ENCODE measurements around the gene CHKB.

CHKB gene

DNA sequence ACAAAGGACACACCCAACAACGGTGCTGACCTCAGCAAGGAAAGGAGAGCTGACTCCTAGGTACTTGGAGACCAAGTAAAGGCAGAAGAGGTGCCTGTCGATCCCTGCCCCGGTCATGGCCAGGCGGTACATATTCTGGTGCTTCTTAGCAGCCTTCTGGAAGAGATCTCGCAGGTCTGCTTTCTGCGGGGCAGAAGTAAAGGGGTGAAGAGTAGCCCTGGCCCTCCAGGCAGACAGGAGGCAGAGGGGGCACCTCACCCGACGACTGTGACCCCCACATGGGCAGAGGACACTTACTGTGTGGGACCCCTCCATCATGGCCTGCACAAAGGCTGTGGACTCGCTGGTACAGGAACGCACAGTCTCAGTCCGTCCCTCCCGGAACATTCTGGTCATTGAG, 11.8 kb downstream of the CHKB start:
- TF ChIP-seq, protein P1, sequence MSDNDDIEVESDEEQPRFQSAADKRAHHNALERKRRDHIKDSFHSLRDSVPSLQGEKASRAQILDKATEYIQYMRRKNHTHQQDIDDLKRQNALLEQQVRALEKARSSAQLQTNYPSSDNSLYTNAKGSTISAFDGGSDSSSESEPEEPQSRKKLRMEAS (IDR thresholded peaks at IDR 0.05) = no peak
- TF ChIP-seq TCF12 (IDR thresholded peaks at IDR 0.05; ENCODE audit: low read depth) = no peak
- TF ChIP-seq FOXM1 (IDR thresholded peaks at IDR 0.05; ENCODE audit: borderline replicate concordance, low read depth) = no peak
- no peak for TF ChIP-seq EGR1 (IDR thresholded peaks at IDR 0.05)
- TF ChIP-seq, protein P2, sequence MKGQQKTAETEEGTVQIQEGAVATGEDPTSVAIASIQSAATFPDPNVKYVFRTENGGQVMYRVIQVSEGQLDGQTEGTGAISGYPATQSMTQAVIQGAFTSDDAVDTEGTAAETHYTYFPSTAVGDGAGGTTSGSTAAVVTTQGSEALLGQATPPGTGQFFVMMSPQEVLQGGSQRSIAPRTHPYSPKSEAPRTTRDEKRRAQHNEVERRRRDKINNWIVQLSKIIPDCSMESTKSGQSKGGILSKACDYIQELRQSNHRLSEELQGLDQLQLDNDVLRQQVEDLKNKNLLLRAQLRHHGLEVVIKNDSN (IDR thresholded peaks at IDR 0.05) = no peak
- TF ChIP-seq EP300 (IDR thresholded peaks at IDR 0.05; ENCODE audit: borderline replicate concordance) = no peak
- TF ChIP-seq RAD21 (IDR thresholded peaks at IDR 0.05; ENCODE audit: low read depth) = no peak
- no peak for TF ChIP-seq TAF1 (IDR thresholded peaks at IDR 0.05; ENCODE audit: low read depth)
- TF ChIP-seq CEBPB (IDR thresholded peaks at IDR 0.05) = no peak
- no peak for TF ChIP-seq ZBTB7A (IDR thresholded peaks at IDR 0.05; ENCODE audit: low read depth)
- no peak for TF ChIP-seq YY1 (IDR thresholded peaks at IDR 0.05; ENCODE audit: low read depth)
- no peak for TF ChIP-seq TEAD4 (IDR thresholded peaks at IDR 0.05)
- TF ChIP-seq, protein P3, sequence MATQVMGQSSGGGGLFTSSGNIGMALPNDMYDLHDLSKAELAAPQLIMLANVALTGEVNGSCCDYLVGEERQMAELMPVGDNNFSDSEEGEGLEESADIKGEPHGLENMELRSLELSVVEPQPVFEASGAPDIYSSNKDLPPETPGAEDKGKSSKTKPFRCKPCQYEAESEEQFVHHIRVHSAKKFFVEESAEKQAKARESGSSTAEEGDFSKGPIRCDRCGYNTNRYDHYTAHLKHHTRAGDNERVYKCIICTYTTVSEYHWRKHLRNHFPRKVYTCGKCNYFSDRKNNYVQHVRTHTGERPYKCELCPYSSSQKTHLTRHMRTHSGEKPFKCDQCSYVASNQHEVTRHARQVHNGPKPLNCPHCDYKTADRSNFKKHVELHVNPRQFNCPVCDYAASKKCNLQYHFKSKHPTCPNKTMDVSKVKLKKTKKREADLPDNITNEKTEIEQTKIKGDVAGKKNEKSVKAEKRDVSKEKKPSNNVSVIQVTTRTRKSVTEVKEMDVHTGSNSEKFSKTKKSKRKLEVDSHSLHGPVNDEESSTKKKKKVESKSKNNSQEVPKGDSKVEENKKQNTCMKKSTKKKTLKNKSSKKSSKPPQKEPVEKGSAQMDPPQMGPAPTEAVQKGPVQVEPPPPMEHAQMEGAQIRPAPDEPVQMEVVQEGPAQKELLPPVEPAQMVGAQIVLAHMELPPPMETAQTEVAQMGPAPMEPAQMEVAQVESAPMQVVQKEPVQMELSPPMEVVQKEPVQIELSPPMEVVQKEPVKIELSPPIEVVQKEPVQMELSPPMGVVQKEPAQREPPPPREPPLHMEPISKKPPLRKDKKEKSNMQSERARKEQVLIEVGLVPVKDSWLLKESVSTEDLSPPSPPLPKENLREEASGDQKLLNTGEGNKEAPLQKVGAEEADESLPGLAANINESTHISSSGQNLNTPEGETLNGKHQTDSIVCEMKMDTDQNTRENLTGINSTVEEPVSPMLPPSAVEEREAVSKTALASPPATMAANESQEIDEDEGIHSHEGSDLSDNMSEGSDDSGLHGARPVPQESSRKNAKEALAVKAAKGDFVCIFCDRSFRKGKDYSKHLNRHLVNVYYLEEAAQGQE (IDR thresholded peaks at IDR 0.05; ENCODE audit: low read depth) = no peak
- no peak for TF ChIP-seq CREB1 (IDR thresholded peaks at IDR 0.05; ENCODE audit: low read depth)

DNA sequence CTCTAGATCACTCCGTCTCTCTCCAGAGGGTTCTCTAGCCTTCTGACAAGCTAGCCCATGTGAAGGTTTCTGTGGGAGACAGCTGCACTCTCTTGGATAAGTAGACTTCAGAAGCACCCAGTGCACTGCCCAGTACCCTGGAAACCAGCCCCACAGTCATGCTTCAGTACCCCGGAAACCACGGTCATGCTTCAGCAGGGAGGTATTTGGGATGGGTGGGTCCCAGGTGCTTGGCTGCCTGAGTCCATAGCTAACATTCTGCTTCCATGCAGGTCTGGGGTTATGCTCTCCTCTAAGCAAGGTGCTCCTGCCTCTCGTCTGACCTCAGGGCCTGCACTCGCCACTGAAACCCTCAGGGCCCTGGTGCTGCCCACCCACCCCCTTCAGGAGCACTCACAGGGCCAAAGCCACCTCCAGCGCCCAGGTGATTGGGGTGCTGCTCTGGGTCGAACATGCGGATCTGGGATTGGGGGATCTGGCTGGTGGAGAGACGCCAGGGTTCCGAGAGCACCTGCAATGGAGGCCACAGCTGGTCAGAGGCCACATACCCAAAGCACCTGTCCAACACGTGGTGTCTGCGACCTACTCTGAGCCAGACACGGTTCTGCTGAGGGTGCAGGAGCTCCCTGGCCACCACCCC, 12.6 kb downstream of the CHKB start:
- TF ChIP-seq, protein P1 (IDR thresholded peaks at IDR 0.05) = 0 out of 2 replicates have a peak, but pooled peaks have one; percentile 17
- no peak for TF ChIP-seq ZBTB7A (IDR thresholded peaks at IDR 0.05; ENCODE audit: low read depth)
- peak; percentile 24; the same call in 1 of the 2 replicates for TF ChIP-seq TEAD4 (IDR thresholded peaks at IDR 0.05)
- TF ChIP-seq, protein P2 (IDR thresholded peaks at IDR 0.05) = no peak

DNA sequence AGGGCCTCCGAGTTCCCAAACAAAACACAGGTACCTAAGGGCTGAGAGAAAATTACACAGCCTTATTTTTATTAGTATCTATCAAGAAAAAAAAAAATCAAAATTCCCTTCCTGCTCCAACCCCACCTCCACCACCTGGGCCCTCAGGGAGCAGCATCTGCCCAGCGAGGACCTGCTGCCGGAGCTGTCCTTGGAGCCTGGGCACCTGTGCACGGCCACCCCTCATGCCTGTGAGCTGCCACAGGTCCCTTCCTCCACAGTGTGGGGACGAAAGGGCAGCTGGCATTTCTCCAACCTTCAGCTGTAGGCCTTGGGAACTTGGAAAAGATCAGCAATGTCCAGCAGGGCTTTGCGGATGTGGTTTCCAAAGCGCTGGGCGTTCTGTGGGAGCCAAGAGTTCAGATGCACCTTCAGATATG, 13.6 kb downstream of the CHKB start:
- TF ChIP-seq FOXM1 (IDR thresholded peaks at IDR 0.05; ENCODE audit: borderline replicate concordance, low read depth) (no peak), TAF1 (IDR thresholded peaks at IDR 0.05; ENCODE audit: low read depth) (no peak), EGR1 (IDR thresholded peaks at IDR 0.05) (no peak), TCF12 (IDR thresholded peaks at IDR 0.05; ENCODE audit: low read depth) (no peak)

DNA sequence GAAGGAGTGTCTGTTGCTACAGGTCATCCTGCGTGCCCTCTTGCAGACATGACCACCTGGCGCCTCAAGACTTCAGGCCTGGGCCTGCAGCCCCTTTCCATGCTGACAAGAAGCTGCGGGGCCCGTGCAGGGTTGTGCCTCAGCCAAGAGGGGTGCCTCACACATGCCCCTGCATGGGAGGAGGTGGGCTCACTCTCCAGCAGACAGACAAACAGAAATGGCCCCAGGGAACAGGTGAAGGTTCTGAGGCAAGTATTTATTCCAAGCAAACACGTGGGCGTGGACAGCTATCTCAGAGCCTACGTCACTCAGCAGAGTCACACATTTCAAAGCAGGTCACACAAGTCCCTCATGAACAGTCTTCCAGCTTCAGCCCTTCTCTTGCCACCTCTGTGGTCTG, 14.0 kb downstream of the CHKB start:
- TF ChIP-seq ZBTB7A (IDR thresholded peaks at IDR 0.05; ENCODE audit: low read depth) (no peak), NFIC (IDR thresholded peaks at IDR 0.05) (no peak), TCF12 (IDR thresholded peaks at IDR 0.05; ENCODE audit: low read depth) (no peak), EP300 (IDR thresholded peaks at IDR 0.05; ENCODE audit: borderline replicate concordance) (no peak), TAF1 (IDR thresholded peaks at IDR 0.05; ENCODE audit: low read depth) (no peak), RAD21 (IDR thresholded peaks at IDR 0.05; ENCODE audit: low read depth) (no peak), YY1 (IDR thresholded peaks at IDR 0.05; ENCODE audit: low read depth) (no peak), CEBPB (IDR thresholded peaks at IDR 0.05) (no peak), CREB1 (IDR thresholded peaks at IDR 0.05; ENCODE audit: low read depth) (no peak), FOXM1 (IDR thresholded peaks at IDR 0.05; ENCODE audit: borderline replicate concordance, low read depth) (no peak)
- TF ChIP-seq, protein P1 (IDR thresholded peaks at IDR 0.05) = no peak
- TF ChIP-seq, protein P3 (IDR thresholded peaks at IDR 0.05; ENCODE audit: low read depth) = no peak
- TF ChIP-seq, protein P2 (IDR thresholded peaks at IDR 0.05) = no peak

DNA sequence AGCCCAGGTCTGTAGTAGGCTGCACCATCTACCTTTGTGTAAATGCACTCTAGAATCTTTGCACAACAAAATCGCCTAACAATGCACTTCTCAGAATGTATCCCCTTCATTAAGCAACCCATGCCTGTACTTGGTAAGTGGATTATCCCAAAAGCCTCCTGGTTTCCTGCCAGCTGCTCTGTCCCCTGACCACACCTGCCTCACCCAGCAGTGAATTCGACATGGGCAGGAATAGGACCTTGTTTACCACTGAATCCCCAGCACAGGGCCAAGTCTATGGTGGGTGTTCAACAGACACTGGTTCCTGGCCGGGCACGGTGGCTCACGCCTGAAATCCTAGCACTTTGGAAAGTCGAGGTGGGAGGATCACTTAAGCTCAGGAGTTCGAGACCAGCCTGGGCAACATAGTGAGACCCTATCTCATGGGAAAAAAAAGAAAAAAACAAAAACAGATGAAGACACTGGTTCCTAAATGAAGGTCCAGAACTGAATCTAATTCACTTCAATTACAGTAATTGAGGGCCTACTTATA, 14.9 kb downstream of the CHKB start:
- no peak for TF ChIP-seq FOXM1 (IDR thresholded peaks at IDR 0.05; ENCODE audit: borderline replicate concordance, low read depth)
- TF ChIP-seq EP300 (IDR thresholded peaks at IDR 0.05; ENCODE audit: borderline replicate concordance) = no peak
- TF ChIP-seq RAD21 (IDR thresholded peaks at IDR 0.05; ENCODE audit: low read depth) = no peak
- TF ChIP-seq NFIC (IDR thresholded peaks at IDR 0.05) = no peak
- TF ChIP-seq ZBTB7A (IDR thresholded peaks at IDR 0.05; ENCODE audit: low read depth) = no peak
- TF ChIP-seq, protein P2 (IDR thresholded peaks at IDR 0.05) = no peak
- TF ChIP-seq YY1 (IDR thresholded peaks at IDR 0.05; ENCODE audit: low read depth) = no peak
- TF ChIP-seq CEBPB (IDR thresholded peaks at IDR 0.05) = no peak
- TF ChIP-seq TAF1 (IDR thresholded peaks at IDR 0.05; ENCODE audit: low read depth) = no peak
- no peak for TF ChIP-seq TEAD4 (IDR thresholded peaks at IDR 0.05)
- no peak for TF ChIP-seq EGR1 (IDR thresholded peaks at IDR 0.05)
- no peak for TF ChIP-seq CREB1 (IDR thresholded peaks at IDR 0.05; ENCODE audit: low read depth)
- TF ChIP-seq, protein P1 (IDR thresholded peaks at IDR 0.05) = no peak

All from Ishikawa (cell line).